Renal cortical epithelial cell (primary cell): Measurements from ENCODE around the gene CNDP1. TPM values are rescaled to one million over a fixed set of nuclear protein-coding genes. Genes with fewer than 3 reads are reported as not detected.

Experiments
- DNase-seq: peaks from one replicate; pipeline ENCODE4 v3.0.0-alpha.2; 2011; ENCODE audit warnings: low read depth
- total RNA-seq: library from RNA; depleted of rRNA; stranded (reverse); fragments of >200 nt; gene quantifications from 2 replicates; pipeline ENCODE4 v1.2.3, GENCODE V29; 2014

The CNDP1 gene
- total RNA-seq, 1 donor from 2014 or later, result 0.05 TPM

DNA sequence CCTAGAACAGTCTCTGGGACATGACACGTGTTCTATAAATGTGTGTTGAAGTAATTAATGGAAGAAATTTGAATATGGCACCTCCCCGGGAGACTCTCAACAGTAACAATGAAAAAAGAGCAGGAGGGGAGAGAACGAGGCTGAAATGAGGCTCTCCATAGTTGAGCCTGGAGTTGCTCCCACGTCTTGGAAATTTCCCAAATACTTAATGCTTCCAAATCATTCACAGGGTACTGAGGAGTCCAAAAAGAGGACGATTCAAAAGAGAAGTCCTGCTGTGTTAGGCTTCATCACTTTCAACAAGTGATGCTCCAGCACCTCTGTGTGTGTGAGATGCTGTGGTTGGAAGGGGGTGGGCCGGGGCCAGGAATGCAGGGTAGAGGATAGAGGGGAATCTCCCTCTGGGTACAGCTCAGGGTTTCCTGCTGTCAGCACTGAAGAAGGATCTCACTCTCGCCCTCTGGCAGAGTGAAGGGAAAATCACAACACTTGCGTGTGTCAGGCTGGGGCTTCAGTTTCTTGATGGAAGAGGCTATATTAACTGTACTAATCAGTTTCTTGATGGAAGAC, 45.3 kb downstream of the CNDP1 start:
- peak; percentile 73 for DNase-seq

DNA sequence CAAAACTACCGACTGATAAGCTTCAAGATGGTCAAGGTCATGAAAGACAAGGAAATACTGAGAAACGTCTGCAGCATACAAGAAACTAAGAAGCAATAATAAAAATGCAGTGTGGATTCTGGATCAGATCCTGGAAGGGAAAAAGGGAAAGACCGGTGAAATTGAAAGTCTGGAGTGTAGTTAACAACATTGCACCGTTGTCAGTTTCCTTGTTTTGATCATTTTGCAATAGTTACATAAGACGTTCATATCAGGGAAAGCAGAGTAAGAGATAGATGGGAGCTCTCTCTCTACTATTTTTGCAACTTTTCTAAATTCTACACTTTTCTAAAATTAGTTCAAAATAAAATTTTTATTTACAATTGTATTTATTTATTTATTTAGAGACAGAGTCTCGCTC, 48.3 kb downstream of the CNDP1 start:
- DNase-seq, result no peak

DNA sequence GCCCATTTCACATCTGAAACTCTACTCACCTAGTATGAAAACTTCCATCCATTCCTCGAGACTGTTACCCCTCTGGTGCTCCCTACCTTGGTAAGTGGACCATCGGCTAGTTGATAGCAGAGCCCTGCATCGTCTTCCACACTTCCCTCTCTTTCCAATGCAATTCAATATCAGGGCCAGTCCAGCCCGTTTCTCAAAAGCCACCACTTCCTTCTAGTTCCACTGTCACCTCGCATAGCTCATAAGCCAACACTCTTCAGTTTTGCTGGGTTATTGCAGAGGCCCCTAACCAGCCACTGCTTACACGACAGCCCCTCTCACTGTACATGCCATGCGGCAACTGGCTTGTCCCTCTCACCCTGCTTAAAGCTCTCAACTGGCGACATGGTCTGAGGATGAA, 53.1 kb downstream of the CNDP1 start:
- no peak for DNase-seq

DNA sequence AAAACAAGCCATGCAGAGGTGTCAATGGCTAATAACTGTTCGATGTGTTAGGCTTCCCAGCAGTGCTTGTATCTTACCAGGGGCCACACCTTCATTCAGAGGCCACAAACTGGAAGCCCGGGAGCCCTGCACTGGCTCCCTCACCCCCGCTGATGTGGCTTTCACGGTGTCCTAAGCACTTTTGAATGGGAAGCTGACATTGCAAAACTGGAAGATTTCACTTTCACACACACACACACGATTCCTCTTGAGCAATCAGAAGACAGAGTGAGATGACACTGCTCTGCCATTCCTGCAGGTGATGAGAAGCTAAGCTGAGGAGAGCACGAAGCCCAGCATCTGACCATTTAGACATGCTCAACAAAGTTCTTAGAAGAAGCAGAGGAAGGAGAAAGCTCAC, 54.7 kb downstream of the CNDP1 start:
- peak; percentile 69 for DNase-seq

DNA sequence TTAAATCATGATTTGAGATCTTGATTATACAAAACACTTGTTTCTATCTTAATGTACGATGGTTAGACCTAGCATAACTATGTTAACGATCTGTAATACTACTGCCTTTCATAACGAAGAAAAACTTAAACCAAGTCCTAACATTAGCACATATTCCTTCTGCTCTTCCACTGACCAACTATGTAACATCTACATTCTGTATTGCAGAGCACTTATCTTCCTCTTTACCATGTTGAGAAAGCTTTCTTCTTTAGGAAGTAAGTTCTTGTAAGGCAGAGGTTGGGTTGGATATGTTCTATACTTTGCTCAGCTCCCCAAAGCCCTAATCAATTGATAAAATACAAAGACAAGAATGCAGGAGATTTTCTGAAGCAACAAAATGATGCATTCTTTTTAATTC, 55.5 kb downstream of the CNDP1 start:
- no peak for DNase-seq

DNA sequence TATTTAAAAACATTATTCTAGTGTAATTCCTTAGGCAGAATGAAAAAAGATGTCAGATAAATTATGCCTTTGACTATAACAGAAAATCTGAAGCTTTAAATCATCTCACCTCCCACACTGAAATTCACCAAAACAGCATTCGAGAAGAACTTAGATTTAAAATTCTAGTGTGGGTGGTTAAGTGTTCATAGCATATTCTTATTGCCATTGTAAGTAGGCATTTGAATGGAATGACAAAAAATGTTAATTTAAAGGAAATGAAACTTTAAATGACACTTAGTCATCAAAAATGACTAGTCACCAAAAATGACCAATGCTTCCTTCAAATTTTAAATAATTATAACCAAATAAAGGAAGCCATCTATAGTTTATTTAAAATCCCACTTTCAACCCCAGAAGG, 56.4 kb downstream of the CNDP1 start:
- no peak for DNase-seq

DNA sequence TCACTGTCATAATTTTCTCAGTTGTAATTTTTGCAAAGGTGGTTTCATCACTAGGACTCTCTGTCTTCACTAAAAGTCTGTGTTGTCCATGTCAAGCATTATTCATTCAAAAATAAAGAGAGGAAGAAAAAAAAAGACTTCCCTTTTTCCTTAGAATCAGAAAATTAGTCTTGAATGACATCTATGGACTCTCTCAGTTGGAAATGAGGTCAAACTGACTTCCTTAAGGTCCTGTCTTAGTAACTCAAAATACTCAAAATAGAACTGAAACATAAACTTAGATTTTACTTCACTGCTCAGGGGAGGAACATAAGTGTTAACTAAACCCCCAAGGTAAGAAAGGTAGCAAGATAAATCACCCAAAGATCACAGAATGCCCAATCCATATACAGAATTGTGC, 61.1 kb downstream of the CNDP1 start:
- no peak for DNase-seq

DNA sequence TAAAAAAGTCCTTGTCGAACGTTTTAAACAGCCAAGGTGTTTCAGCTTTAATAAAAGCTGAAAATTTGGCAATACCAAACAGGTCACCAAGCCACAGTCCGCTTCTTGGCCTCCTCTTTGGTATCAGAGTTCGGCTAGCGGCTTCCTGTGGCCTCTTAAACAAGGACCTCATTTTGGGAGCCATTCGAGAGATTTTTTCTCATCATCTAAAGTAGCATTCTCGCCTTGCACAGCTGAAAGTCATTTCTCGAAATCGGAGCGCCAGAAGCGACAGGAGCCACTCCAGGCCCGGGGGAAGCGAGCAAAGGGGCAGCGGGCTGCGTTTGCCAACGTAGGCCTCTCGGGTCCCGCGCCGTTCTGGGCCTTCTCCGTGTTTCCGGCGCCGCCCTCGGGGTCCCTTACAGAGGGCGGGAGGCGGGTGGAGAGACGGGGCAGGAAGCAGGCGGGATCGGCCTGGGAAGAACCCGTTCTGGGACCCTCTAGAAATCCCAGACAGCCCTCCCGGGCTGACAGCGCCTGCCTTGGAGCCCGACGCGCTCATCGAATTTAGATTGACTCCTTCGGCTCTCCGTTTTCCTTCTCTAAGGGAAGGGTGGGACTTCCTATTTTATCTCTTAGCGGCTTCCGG, 62.8 kb downstream of the CNDP1 start:
- peak; percentile 4 for DNase-seq

DNA sequence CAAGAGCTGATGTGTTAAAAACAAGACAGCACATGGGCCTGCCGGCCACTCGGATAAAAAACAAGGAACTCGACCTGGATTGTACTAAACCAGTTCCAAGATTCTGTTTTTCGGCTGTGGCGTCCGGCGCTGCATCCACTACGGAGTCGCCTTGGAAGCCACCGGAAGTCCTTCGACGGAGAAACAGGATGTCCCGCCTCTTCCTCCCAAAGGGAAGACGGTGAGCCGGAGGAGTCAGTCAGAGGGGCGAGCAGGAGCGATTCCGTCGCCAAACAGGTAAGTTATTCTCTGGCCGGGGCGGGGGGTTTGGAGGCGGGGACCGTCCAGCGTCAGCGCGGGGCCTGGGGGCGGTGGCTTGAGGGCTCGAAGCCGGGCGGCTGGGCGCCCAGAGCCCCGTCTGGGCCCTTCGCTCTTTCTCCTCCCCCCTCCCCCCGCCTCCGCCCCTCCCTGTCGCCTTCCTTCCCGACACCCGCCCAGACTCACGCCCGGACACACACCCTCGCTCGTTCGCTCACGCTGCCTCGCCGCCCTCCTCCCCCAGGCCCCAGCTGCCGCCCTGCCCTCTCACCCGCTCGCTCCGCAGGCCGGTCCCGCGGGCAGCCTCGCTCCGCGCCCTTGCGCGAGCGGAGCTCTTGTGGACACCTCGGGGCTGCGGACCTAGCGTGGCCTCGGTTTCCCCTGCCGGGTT, 63.5 kb downstream of the CNDP1 start, which contains the start of gene ZNF407:
Gene ZNF407 (plus strand): TSS at position 209 of the 688 bp plus-strand sequence. CDS start 33,150 bp downstream, outside the sequence.
- DNase-seq, result peak; percentile 82

DNA sequence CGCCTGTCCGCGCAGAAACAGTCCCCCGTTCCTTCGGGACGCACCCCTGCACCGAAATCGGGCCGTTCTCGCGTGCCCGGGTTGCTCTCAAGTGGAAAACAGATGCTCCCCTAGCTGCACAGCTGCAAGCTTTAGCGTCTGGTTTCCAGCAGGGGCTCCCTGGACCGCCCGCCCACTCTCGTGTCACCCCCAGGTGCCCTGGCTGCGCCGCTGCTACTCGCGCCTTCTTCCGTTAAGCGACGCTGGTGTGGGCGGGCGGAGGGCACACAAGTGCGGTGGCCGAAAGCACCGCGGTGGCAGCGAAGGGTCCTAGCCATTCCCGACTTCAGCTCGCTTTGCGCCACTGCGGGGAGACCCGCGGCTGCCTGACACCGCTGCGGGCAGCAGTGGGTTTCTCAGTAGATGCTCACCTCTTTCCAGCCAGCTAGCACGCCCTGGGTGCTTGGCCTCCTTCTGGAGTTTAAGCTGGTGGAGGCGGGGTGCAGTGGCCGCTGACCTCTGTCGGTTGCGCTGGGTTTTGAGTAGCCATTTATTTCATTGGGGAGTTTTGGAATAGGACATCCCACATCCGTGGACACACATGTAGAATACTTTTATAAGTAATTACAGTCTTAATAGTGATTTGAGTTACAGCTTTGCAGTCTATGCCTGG, 64.2 kb downstream of the CNDP1 start:
- DNase-seq, result peak; percentile 19

DNA sequence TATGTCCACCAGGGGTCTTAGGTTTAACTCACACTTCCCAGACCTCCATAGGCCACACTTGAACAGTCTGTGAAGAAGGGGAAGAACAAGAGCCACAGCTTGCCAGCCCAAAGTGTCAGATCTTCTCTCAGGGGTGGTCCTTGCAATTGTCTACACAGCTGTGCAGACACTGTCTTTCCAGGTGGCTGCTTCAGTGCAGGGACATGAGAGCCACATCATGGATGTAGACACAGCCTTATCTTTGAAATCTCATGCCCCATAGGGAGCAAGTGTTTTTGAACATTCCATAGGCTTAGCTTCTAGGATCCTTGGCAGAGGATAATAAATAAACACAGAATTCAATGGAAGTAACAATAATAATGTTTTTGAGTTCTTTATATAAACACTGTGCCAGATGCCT, 70.1 kb downstream of the CNDP1 start:
- DNase-seq, result no peak

DNA sequence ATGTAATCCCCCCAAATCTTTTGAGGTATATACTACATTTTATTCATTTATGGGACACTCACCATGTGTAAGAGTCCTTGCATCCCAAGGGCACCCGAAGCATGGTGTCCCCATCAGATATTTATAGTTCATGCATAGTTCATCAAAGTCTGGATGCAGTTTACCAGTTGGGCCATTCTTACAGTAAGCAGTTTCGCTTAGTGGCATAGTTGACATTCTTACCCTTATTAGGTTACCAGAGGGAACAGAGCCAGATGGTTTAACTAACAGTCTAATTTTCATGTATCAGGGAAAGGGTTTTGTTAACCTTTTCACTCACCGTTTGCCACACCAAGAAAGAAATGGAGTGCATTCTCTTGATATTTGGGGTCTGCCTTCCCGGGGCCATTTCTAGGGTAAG, 70.5 kb downstream of the CNDP1 start:
- DNase-seq, result peak; percentile 60

DNA sequence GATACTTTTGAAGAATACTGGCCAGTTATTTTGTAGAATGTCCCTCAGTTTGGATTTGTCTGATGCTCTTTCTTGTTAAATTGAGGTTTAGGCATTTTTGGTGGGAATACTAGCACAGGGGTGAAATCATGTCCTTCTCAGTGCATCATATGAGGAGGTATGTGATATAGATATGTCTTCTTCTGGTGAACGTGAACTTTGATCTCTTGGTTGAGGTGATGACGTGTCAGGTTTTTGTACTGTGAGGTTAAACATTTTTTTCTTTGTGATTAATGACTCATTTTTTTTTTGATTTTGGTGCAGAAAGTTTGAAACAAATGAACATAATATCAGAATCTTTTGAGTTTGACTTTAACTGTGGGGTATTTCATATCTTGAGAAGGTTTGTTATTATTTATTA, 74.4 kb downstream of the CNDP1 start:
- no peak for DNase-seq

DNA sequence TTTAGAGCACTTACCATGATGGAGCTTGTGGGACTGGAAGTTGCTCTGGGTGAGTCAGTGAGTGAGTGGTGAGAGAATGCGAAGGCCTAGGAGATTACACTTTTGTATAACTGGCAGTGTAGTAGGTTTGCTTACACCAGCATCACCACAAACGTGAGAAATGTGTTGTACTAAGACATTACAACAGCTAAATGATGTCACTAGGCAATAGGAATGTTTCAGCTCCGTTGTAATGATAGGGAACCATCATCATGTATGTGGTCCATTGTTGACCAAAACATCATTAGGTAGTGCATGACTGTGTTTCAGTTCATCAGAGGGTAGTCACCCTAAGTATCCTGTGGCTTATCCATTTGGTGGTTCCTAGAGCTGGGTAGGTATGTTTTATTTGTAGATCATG, 75.2 kb downstream of the CNDP1 start:
- DNase-seq, result peak; percentile 34

DNA sequence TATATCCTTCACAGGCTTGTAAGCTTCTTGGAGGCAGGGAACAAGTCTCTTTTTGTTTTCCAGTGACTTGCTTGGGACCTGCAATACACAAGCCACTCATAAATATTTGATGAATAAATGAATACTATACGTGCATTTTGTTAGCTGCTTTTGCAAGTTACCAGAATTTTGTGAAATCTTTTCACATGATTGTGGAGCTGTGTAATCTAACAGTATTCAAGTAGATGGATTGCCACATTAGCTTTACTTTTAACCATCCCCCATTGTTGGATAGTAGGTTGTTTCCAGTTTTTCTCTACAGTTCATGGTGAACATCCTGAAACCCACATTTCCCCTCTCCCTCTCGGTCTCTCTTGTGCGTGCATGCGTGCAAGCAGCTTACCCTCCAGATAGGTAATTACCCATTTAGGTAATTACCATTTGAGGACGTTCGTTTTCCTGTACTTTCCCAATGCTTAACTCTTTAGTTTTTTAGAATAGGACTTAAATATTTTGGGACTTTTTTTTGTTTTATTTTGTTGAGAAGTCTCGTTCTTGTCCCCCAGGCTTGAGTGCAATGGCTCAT, 75.8 kb downstream of the CNDP1 start:
- DNase-seq, result no peak

DNA sequence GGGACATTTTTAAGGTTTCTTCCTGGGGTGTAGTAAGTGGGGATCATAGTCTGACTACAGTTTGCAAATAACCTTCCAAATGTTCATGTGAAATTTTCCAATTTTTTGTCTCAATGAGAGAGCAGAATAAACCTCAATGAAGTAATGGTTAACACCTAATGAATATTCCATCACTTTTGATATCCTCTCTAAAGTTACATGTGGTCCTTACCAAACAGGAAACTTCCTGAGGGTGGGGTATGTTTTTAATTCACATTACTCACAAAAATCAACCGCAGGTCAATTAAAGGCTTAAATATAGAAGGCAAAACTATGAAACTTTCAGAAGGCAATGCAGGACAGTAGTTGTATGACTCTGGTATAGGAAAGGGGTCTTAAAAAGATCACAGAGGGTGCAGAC, 76.6 kb downstream of the CNDP1 start:
- DNase-seq, result no peak

DNA sequence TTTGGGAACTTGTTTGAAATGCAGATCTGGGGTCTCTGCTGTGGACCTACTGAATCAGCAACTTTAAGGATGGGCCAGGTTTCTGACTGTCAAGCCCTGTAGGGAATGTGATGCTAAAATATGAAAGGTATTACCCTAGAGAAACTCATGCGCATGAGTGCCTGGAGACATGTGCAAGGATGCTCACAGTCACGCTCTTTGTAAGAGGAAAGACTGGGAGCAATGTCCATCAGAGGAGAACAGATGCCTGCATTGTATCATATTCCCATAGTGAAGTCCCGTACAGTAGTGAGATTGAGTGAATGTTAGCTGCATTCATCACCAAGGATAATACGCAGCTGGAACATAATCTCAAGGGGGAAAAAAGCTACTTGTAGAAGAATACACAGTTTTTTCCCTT, 77.5 kb downstream of the CNDP1 start:
- DNase-seq, result no peak

DNA sequence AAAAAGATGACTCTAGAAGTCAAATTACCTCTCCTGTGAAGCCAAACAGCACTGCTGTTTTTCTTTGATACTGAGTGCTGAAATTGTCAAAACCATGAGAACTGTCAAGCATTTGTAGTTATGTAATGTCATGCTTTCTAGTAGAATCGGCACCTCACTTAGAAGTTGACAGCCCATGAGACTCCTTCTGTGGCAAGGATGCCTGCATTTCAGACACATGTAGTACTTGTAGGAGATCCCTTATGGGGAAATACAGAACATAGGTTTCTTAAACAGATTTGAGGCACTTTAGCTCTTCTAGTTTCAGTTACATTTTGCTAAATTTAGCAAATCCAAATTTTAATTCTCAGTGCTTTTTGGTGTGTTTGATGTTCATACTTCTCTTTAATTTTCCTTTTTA, 79.1 kb downstream of the CNDP1 start:
- DNase-seq, result no peak

DNA sequence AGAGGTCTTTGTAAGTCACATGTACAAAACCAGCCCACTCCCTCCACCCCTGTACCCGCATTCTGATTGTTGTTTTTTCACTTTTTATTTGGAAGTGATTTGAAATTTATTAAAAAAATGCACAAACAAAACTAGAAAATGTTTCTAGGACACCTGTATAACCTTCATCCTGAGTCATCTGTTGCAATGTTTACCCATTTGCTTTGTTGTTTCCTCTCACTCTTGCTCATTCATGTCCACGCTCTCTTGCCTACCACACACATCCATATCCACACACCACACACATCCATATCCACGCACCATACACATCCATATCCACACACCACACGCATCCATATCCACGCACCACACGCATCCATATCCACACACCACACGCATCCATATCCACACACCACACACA, 82.2 kb downstream of the CNDP1 start:
- no peak for DNase-seq

DNA sequence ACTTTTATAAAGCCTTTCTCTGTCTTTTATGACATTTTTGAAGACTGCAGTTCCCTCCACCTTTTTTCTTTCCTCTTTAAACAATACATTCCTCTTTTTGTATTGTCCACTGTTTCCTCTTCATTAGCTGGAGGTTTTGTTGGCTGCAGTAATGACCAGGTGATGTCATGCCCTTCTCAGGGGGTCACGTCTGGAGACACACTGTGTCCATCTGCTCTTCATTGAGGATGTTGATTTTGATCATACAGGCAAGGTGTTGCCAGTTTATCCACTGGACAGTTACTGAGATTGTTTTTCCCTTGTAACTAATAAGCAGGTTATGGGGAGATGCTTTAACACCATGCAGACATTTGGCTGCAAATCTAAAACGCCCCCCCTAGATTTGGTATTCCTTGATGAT, 83.2 kb downstream of the CNDP1 start:
- no peak for DNase-seq

DNA sequence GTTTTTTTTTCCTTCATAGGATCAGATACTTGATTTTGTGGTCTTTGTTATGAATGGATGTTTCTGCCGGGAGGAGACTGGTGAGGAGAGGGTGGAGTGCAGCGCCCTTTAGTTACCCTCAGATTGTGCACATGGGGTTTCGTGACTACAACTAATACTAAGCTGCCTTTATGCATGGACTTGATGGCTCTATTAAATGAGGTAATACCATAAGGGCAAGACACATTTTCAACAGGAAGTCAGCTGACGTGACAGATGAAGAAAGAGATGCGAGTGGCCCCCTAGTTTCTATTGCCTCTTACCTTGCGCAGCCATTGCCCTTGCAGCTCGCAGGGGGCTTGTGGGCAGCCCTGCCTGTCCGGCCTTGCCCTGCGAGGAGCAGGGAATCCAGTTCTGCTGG, 87.8 kb downstream of the CNDP1 start:
- no peak for DNase-seq

DNA sequence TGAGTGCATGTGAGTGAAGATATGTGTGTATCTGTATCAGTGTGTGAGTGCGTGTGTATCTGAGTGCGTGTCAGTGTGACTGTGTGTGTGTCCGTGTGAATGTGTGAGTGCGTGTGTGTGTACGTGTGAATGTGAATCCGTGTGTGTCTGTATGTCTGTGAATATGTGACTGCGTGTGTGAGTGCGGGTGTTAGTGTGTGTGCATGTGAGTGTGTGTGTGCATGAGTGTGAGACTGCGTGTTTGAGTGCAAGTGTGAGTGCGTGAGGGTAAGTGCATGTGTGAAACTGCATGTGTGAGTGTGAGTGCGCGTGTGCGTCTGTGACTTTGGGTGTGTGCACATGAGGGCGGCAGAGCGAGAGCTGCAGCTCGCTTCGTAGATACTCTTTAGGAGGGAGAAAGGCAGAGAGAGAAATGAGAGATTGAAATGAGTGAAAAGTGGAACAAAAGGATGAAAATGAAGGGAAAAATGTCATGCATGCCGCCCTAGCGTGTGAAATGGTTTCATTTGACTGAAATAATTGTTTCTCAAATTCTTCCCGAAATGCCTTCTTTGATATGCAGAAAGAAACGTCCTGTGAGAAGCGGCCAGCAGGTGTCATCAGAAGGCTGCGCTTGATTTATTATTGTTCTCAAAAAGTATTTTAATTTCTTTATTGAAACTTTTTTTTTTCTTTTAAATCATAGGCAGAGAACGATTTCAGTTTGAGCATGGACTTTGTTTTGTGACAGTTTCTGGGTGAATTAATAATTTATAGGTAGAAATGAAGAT, 88.9 kb downstream of the CNDP1 start:
- no peak for DNase-seq
